ENCODE data around the gene LMX1A.

Gene LMX1A

GRCh38 chr1:165344198-165344597 is 12.3 kb downstream of the LMX1A start:
- DNase-seq = no peak

GRCh38 chr1:165342587-165342986 is 13.9 kb downstream of the LMX1A start:
- H3K4me1 Mint-ChIP-seq = peaks cover 18% of the 10 kb centered on the region
- H3K36me3 Mint-ChIP-seq (ENCODE audit: low read depth) = no peaks in the 10 kb centered on the region
- no peak for DNase-seq
- H3K27me3 Mint-ChIP-seq (ENCODE audit: low read depth, poor library complexity) = peaks cover 18% of the 10 kb centered on the region
- TF ChIP-seq CTCF (IDR thresholded peaks at IDR 0.05) = no peak
- H3K9me3 Mint-ChIP-seq = no peaks in the 10 kb centered on the region
- no peak overlapping the region for H3K4me3 Mint-ChIP-seq
- H3K27ac Mint-ChIP-seq = no peak overlapping the region

More at GRCh38 chr1:165344198-165344597, 12.3 kb downstream of the LMX1A start:
- no peak for TF ChIP-seq CTCF (IDR thresholded peaks at IDR 0.05)
- Mint-ChIP-seq H3K27me3 (ENCODE audit: low read depth, poor library complexity) (peaks cover 30% of the 10 kb centered on the region), H3K4me3 (no peak overlapping the region), H3K27ac (no peak overlapping the region), H3K36me3 (ENCODE audit: low read depth) (no peaks in the 10 kb centered on the region), H3K4me1 (peaks cover 25% of the 10 kb centered on the region), H3K9me3 (no peaks in the 10 kb centered on the region)

GRCh38 chr1:165342168-165342567 is 14.3 kb downstream of the LMX1A start:
- Mint-ChIP-seq H3K27me3 (ENCODE audit: low read depth, poor library complexity) (peaks cover 15% of the 10 kb centered on the region), H3K4me1 (peaks cover 16% of the 10 kb centered on the region), H3K9me3 (no peaks in the 10 kb centered on the region), H3K27ac (no peak overlapping the region), H3K36me3 (ENCODE audit: low read depth) (no peaks in the 10 kb centered on the region), H3K4me3 (no peak overlapping the region)
- DNase-seq = no peak
- no peak for TF ChIP-seq CTCF (IDR thresholded peaks at IDR 0.05)

- H3K36me3 Mint-ChIP-seq (ENCODE audit: low read depth) = no peaks in the 10 kb centered on the region
- no peak overlapping the region for H3K27ac Mint-ChIP-seq
- H3K27me3 Mint-ChIP-seq (ENCODE audit: low read depth, poor library complexity) = peaks cover 17% of the 10 kb centered on the region
- H3K9me3 Mint-ChIP-seq = no peaks in the 10 kb centered on the region
- DNase-seq = no peak
- no peak overlapping the region for H3K4me3 Mint-ChIP-seq
- H3K4me1 Mint-ChIP-seq = peaks cover 4% of the 10 kb centered on the region
- no peak for TF ChIP-seq CTCF (IDR thresholded peaks at IDR 0.05)
These were observed 17.4 kb downstream of the LMX1A start for GRCh38 chr1:165339164-165339563.

GRCh38 chr1:165330483-165330882 is 26.0 kb downstream of the LMX1A start:
- Mint-ChIP-seq H3K36me3 (ENCODE audit: low read depth) (no peaks in the 10 kb centered on the region), H3K4me3 (no peak overlapping the region), H3K27ac (no peak overlapping the region), H3K4me1 (peaks cover 17% of the 10 kb centered on the region), H3K9me3 (no peaks in the 10 kb centered on the region), H3K27me3 (ENCODE audit: low read depth, poor library complexity) (peaks cover 35% of the 10 kb centered on the region)
- DNase-seq = no peak
- TF ChIP-seq CTCF (IDR thresholded peaks at IDR 0.05) = no peak

- Mint-ChIP-seq H3K27me3 (ENCODE audit: low read depth, poor library complexity) (peaks cover 32% of the 10 kb centered on the region), H3K9me3 (no peaks in the 10 kb centered on the region), H3K27ac (no peak overlapping the region), H3K4me1 (peaks cover 19% of the 10 kb centered on the region), H3K36me3 (ENCODE audit: low read depth) (no peaks in the 10 kb centered on the region), H3K4me3 (no peak overlapping the region)
- DNase-seq = no peak
- TF ChIP-seq CTCF (IDR thresholded peaks at IDR 0.05) = no peak
These were observed 27.4 kb downstream of the LMX1A start for GRCh38 chr1:165329104-165329503.

All from nephron progenitor cell (in vitro differentiated cells).